K562 (cell line): ENCODE measurements around the gene KAZN. TPM values are rescaled to one million over a fixed set of nuclear protein-coding genes. Genes with fewer than 3 reads are reported as not detected.

ENCODE experiments used
- ATAC-seq: fragments of 200-7000 bp; cut with Tn5 transposase; 3 replicates; pipeline ENCODE4 v1.9.1; 2020; ENCODE audit warnings: moderate library complexity
- BruUV-seq: library from RNA; stranded (reverse); fragments of 400-500 nt; replicated peaks from 2 replicates; lab custom pipeline; 2021; lab: Mats Ljungman, UMichigan
- CTCF ChIA-PET: fragments of 300-600 bp; formaldehyde crosslinking; extraction: SDS; loops from one replicate; lab custom pipeline; 2021; ENCODE audit warnings: low intra/inter-chr PET ratio; lab: Yijun Ruan, JAX
- POLR2A ChIA-PET: fragments of 300-600, 350-650 bp; sonication (Branson Sonifier 250); formaldehyde crosslinking; extraction: SDS; loops from one replicate; lab custom pipeline; 2021; ENCODE audit warnings: antibody characterized with exemption, inconsistent platforms; lab: Yijun Ruan, JAX
- DNase-seq, 4 experiments: peaks; one replicate each; pipeline versions ENCODE4 v3.0.0 to v3.0.0-alpha.2; 2011 to 2018; ENCODE audit warnings: low spot score in 3 of 4, mixed read lengths in 3 of 4; ENCODE audit errors: extremely low read depth in 1 of 4
- FAIRE-seq: peaks from 2 replicates; lab custom pipeline; 2011; peaks lifted over from hg19 to GRCh38; lab: Jason Lieb, UNC
- H2AFZ ChIP-seq: 2 replicates; pipeline ENCODE4 v1.6.0; 2011; ENCODE audit warnings: low read depth, low read length, control low read depth, inconsistent platforms
- H3K27ac ChIP-seq: fragments of 200-600 bp; 3 replicates; pipeline ENCODE4 v1.8.0; 2011; ENCODE audit warnings: low read depth, mild to moderate bottlenecking, control low read depth, inconsistent platforms, low read length, moderate library complexity, mixed read lengths; ENCODE audit errors: extremely low read depth
- H3K27me3 ChIP-seq, 2 experiments: fragments of 300-600 bp in 1 of 2; 2 replicates in 1 of 2; 3 replicates in 1 of 2; pipeline versions ENCODE4 v1.6.0 to v1.8.0; 2011; ENCODE audit warnings: inconsistent platforms in 2 of 2, low read length in 2 of 2, mild to moderate bottlenecking in 1 of 2, mixed read lengths in 1 of 2, moderate library complexity in 1 of 2; ENCODE audit not compliant: control insufficient read depth in 2 of 2, insufficient read depth in 2 of 2
- H3K36me3 ChIP-seq: fragments of 300-600 bp; 3 replicates; pipeline ENCODE4 v1.8.0; 2011; ENCODE audit warnings: mild to moderate bottlenecking, low read length, inconsistent platforms; ENCODE audit not compliant: control insufficient read depth, insufficient read depth
- H3K4me1 ChIP-seq, 2 experiments: fragments of 200-600 bp in 1 of 2; replicated peaks in 1 of 2; 2 replicates in 1 of 2; 3 replicates in 1 of 2; pipeline versions ENCODE4 v1.5.1 to v1.8.0; 2011; ENCODE audit warnings: inconsistent platforms in 2 of 2, low read length in 2 of 2, mild to moderate bottlenecking in 1 of 2, mixed read lengths in 1 of 2, moderate library complexity in 1 of 2; ENCODE audit not compliant: control insufficient read depth in 2 of 2, insufficient read depth in 2 of 2
- H3K4me2 ChIP-seq: 2 replicates; pipeline ENCODE4 v1.6.1; 2011; ENCODE audit warnings: low read length, control low read depth, inconsistent platforms, mixed read lengths; ENCODE audit not compliant: insufficient read depth
- H3K4me3 ChIP-seq: fragments of 200-600 bp; sonication (generic), shearing (Covaris generic); 2 replicates; pipeline ENCODE4 v1.5.1; 2016; ENCODE audit warnings: control low read depth, inconsistent platforms
- H3K79me2 ChIP-seq: fragments of 200-600 bp; 3 replicates; pipeline ENCODE4 v1.8.0; 2011; ENCODE audit warnings: low read length, inconsistent platforms; ENCODE audit not compliant: control insufficient read depth, insufficient read depth
- H3K9ac ChIP-seq, 2 experiments: 2 replicates each; pipeline versions ENCODE4 v1.6.0 to v1.6.1; 2011; ENCODE audit warnings: low read depth in 2 of 2, low read length in 2 of 2, control low read depth in 1 of 2, inconsistent platforms in 1 of 2, mild to moderate bottlenecking in 1 of 2, mixed read lengths in 1 of 2; ENCODE audit not compliant: insufficient read depth in 1 of 2
- H3K9me1 ChIP-seq: one replicate; pipeline ENCODE4 v1.6.0; 2011; ENCODE audit warnings: inconsistent platforms, mild to moderate bottlenecking, low read length, moderate library complexity; ENCODE audit not compliant: control insufficient read depth, insufficient read depth
- H3K9me3 ChIP-seq: replicated peaks from 2 replicates; pipeline ENCODE4 v1.5.1; 2011; ENCODE audit warnings: low read depth, low read length, inconsistent platforms; ENCODE audit not compliant: control insufficient read depth, insufficient read depth
- H4K20me1 ChIP-seq: replicated peaks from 2 replicates; pipeline ENCODE4 v1.6.1; 2011; ENCODE audit warnings: low read length, inconsistent platforms, mixed read lengths; ENCODE audit not compliant: control insufficient read depth, insufficient read depth
- ARHGAP35 ChIP-seq: fragments of 450-650 bp; IDR thresholded peaks from 2 replicates; pipeline ENCODE4 v1.6.1; 2018; ENCODE audit not compliant: partially characterized antibody
- ARNT ChIP-seq, 2 experiments: fragments of 450-650 bp; IDR thresholded peaks; 2 replicates each; pipeline ENCODE4 v1.6.1; 2016; ENCODE audit warnings: mild to moderate bottlenecking in 1 of 2
- DDX20 ChIP-seq: fragments of 450-650 bp; IDR thresholded peaks from 2 replicates; pipeline ENCODE4 v1.6.1; 2016; ENCODE audit warnings: missing genetic modification characterization, low read depth, mild to moderate bottlenecking, missing compliant biosample characterization, moderate library complexity
- EP400 ChIP-seq: fragments of 450-650 bp; IDR thresholded peaks from 2 replicates; pipeline ENCODE4 v1.6.1; 2017; ENCODE audit warnings: antibody characterized with exemption, mild to moderate bottlenecking, moderate library complexity
- HDAC6 ChIP-seq: IDR thresholded peaks from 2 replicates; pipeline ENCODE4 v1.6.1; 2012; ENCODE audit warnings: low read depth, mild to moderate bottlenecking, control low read depth, inconsistent platforms, low read length, moderate library complexity
- SMARCA4 ChIP-seq: fragments of 450-650 bp; IDR thresholded peaks from 2 replicates; pipeline ENCODE4 v1.6.1; 2016
- YY1 ChIP-seq, 3 experiments: IDR thresholded peaks; 2 replicates each; pipeline ENCODE4 v1.6.1; 2011; ENCODE audit warnings: low read length in 2 of 3, mild to moderate bottlenecking in 2 of 3, moderate library complexity in 2 of 3, borderline replicate concordance in 1 of 3, control low read depth in 1 of 3, low read depth in 1 of 3; ENCODE audit not compliant: insufficient read depth in 3 of 3, insufficient replicate concordance in 2 of 3, control insufficient read depth in 1 of 3, insufficient read length in 1 of 3; ENCODE audit errors: extremely low read depth in 1 of 3
- ZNF717 ChIP-seq: fragments of 250-450 bp; sonication (Bioruptor Pico); IDR thresholded peaks from 2 replicates; pipeline ENCODE4 v1.5.0; 2021
- WGBS: fragments of 100-300 bp; shearing (Covaris generic); methylation state at CpG from one replicate; pipeline ENCODE4 v1.1.6; 2016; ENCODE audit warnings: low coverage, mixed read lengths; ENCODE audit not compliant: insufficient coverage; ENCODE audit errors: missing lambda C conversion rate; 5-methylcytosine and 5-hydroxymethylcytosine counted together
- in situ Hi-C: fragments of 300-500 bp; cut with MboI; formaldehyde crosslinking; loops from 4 replicates; pipeline ENCODE4 v1.15.0; 2018; ENCODE audit warnings: inconsistent platforms, mixed read lengths
- intact Hi-C: fragments of 100-400 bp; cut with micrococcal nuclease; formaldehyde crosslinking; loops from 2 replicates; pipeline ENCODE4 v1.14.2; 2022
- polyA plus RNA-seq, 8 experiments: library from polyadenylated mRNA; depleted of rRNA in 4 of 8; stranded (reverse) in 5 of 8; unstranded in 3 of 8; fragments of >200 nt; fragmentation: Nextera tagmentation in 2 of 8; fragmentation: Illumina TruSeq in 1 of 8; extraction: Ambion mirVana in 2 of 8; extraction: Trizol in 1 of 8; gene quantifications; 2 replicates each; pipeline versions ENCODE4 v1.2.1 to v1.2.3, GENCODE V29; 2011 to 2014; ENCODE audit warnings: inconsistent platforms in 1 of 8, missing spikeins in 1 of 8
- total RNA-seq, 7 experiments: library from RNA; depleted of rRNA in 6 of 7; stranded (reverse); fragments of >200 nt in 6 of 7; fragmentation: Illumina TruSeq in 2 of 7; extraction: Trizol in 2 of 7; gene quantifications; 2 replicates each; pipeline versions ENCODE4 v1.2.1 to v1.2.3, GENCODE V29; 2011 to 2021; ENCODE audit warnings: low replicate concordance in 1 of 7
- TF ChIP-seq, protein P1 (sequence below): fragments of 450-650 bp; IDR thresholded peaks from 2 replicates; pipeline ENCODE4 v1.6.1; 2016; ENCODE audit warnings: mild to moderate bottlenecking
- TF ChIP-seq, protein P2 (sequence below): fragments of 450-650 bp; IDR thresholded peaks from 2 replicates; pipeline ENCODE4 v1.6.1; 2017; ENCODE audit warnings: mild to moderate bottlenecking, moderate library complexity

KAZN gene
- total and polyA plus RNA-seq, 9 of the 15 experiments (the other 6 are each of a cell fraction or from before 2014, with no cell fraction given): 2.1 to 21.6 (median 5.4) TPM

- no peaks in the 10 kb centered on the region for H3K27me3 ChIP-seq
- H3K9me1 ChIP-seq: peaks cover 4% of the 10 kb centered on the region
- no peaks in the 10 kb centered on the region; the same call in 2 of the 3 replicates for H3K36me3 ChIP-seq
- intact Hi-C loops: loop anchor here (5.0 kb wide), 1 partner anchor 45 kb away; no protein-coding TSS in a partner anchor
- FAIRE-seq (no peak), DNase-seq (no peak), ATAC-seq (no peak)
- H3K4me1 ChIP-seq: peaks cover 4 to 8% of the 10 kb centered on the region in 2 experiments; a peak in 2 of 5 replicates
- no peaks in the 10 kb centered on the region for H3K9me3 ChIP-seq
- WGBS: 83% methylated on average over 7 of the region's 7 CpGs
- in situ Hi-C loops: no loop called here
- H3K79me2 ChIP-seq: 0 out of 3 replicates have a peak, but pooled peaks cover 3% of the 10 kb centered on the region
- H3K4me2 ChIP-seq: no peak overlapping the region
- ChIA-PET CTCF (no interaction called here), POLR2A (interaction anchor here (0.6 kb wide), 1 partner anchor 107 kb away, joined by 3 read pairs; no protein-coding TSS in a partner anchor)
- no peak overlapping the region for H3K4me3 ChIP-seq
- no TSS peak for BruUV-seq
- peak overlapping the region in 1 of 2 experiments; percentile 39; a peak in 1 of 4 replicates for H3K9ac ChIP-seq
- H3K27ac ChIP-seq: no peak overlapping the region
- no peak overlapping the region for H2AFZ ChIP-seq
- TF ChIP-seq HDAC6 (no peak), ARHGAP35 (no peak), ARNT (IDR thresholded peaks at IDR 0.05) (no peak), EP400 (no peak), YY1 (IDR thresholded peaks at IDR 0.05; ENCODE audit: borderline replicate concordance in 1 of 3, control insufficient read depth in 1 of 3, extremely low read depth in 1 of 3, insufficient read depth in 3 of 3, insufficient read length in 1 of 3, insufficient replicate concordance in 2 of 3, low read depth in 1 of 3, low read length in 2 of 3) (no peak), SMARCA4 (no peak), ZNF717 (no peak), DDX20 (tag) (no peak)
- TF ChIP-seq, protein P1, sequence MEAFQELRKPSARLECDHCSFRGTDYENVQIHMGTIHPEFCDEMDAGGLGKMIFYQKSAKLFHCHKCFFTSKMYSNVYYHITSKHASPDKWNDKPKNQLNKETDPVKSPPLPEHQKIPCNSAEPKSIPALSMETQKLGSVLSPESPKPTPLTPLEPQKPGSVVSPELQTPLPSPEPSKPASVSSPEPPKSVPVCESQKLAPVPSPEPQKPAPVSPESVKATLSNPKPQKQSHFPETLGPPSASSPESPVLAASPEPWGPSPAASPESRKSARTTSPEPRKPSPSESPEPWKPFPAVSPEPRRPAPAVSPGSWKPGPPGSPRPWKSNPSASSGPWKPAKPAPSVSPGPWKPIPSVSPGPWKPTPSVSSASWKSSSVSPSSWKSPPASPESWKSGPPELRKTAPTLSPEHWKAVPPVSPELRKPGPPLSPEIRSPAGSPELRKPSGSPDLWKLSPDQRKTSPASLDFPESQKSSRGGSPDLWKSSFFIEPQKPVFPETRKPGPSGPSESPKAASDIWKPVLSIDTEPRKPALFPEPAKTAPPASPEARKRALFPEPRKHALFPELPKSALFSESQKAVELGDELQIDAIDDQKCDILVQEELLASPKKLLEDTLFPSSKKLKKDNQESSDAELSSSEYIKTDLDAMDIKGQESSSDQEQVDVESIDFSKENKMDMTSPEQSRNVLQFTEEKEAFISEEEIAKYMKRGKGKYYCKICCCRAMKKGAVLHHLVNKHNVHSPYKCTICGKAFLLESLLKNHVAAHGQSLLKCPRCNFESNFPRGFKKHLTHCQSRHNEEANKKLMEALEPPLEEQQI: no peak
- TF ChIP-seq, protein P2, sequence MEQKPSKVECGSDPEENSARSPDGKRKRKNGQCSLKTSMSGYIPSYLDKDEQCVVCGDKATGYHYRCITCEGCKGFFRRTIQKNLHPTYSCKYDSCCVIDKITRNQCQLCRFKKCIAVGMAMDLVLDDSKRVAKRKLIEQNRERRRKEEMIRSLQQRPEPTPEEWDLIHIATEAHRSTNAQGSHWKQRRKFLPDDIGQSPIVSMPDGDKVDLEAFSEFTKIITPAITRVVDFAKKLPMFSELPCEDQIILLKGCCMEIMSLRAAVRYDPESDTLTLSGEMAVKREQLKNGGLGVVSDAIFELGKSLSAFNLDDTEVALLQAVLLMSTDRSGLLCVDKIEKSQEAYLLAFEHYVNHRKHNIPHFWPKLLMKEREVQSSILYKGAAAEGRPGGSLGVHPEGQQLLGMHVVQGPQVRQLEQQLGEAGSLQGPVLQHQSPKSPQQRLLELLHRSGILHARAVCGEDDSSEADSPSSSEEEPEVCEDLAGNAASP: no peak
- TF ChIP-seq, all 486 proteins: peak for 0
- H4K20me1 ChIP-seq: 0 out of 2 replicates have a peak, but pooled peaks cover 3% of the 10 kb centered on the region
Measured at GRCh38 chr1:14972107-14972506, 373.6 kb downstream of the KAZN start.
